PC-9 (cell line): ENCODE measurements around the gene WIPF1.

Experiments
- CTCF ChIP-seq: fragments of 200-600 bp; sonication (generic); conservative IDR thresholded peaks from 2 replicates; pipeline ENCODE4 v1.6.1; 2017; ENCODE audit warnings: mixed run types, antibody characterized with exemption, mild to moderate bottlenecking, moderate library complexity
- EZH2 ChIP-seq: fragments of 200-600 bp; sonication (generic); IDR thresholded peaks from 2 replicates; pipeline ENCODE4 v1.8.0; 2017; ENCODE audit warnings: antibody characterized with exemption, low read depth

- TF ChIP-seq CTCF (no peak), EZH2 (no peak)
These were observed 44.7 kb downstream of the WIPF1 start for GRCh38 chr2:174552880-174553279.
